K562 (cell line): Measurements from ENCODE around the gene MARCKSL1. TPM values are rescaled to one million over a fixed set of nuclear protein-coding genes. Genes with fewer than 3 reads are reported as not detected.
A peak's percentile ranks its signal among the peaks of the same experiment; 100 is the strongest.

ENCODE experiments used
- CBFA2T2 ChIP-seq: fragments of 450-650 bp; conservative IDR thresholded peaks from 2 replicates; pipeline ENCODE4 v1.6.1; 2017; ENCODE audit warnings: mild to moderate bottlenecking
- ESRRA ChIP-seq: fragments of 450-650 bp; IDR thresholded peaks from 2 replicates; pipeline ENCODE4 v1.6.1; 2014; ENCODE audit warnings: low read depth, mild to moderate bottlenecking, moderate library complexity, borderline replicate concordance
- HLTF ChIP-seq: fragments of 450-650 bp; IDR thresholded peaks from 2 replicates; pipeline ENCODE4 v1.6.1; 2016
- JUN ChIP-seq, 2 experiments: sonication (generic) in 1 of 2; formaldehyde crosslinking in 1 of 2; IDR thresholded peaks; 2 replicates each; pipeline versions ENCODE4 v1.6.1 to v1.8.0; 2012 to 2022; ENCODE audit warnings: borderline replicate concordance in 2 of 2, mild to moderate bottlenecking in 2 of 2, improper control_type of control experiment in 1 of 2, low read depth in 1 of 2, low read length in 1 of 2, missing genetic modification reagents in 1 of 2
- LCOR ChIP-seq: sonication (generic); formaldehyde crosslinking; IDR thresholded peaks from 2 replicates; pipeline ENCODE4 v1.8.0; 2022; ENCODE audit warnings: mild to moderate bottlenecking, missing genetic modification reagents
- NCOR1 ChIP-seq: fragments of 450-650 bp; IDR thresholded peaks from 2 replicates; pipeline ENCODE4 v1.6.1; 2016; ENCODE audit warnings: mild to moderate bottlenecking, moderate library complexity
- PCBP1 ChIP-seq: fragments of 200-400 bp; formaldehyde crosslinking; IDR thresholded peaks from 2 replicates; pipeline ENCODE4 v1.6.1; 2018; ENCODE audit warnings: mild to moderate bottlenecking, low read depth, low read length; ENCODE audit not compliant: poor library complexity, severe bottlenecking
- PML ChIP-seq: IDR thresholded peaks from 2 replicates; pipeline ENCODE4 v1.6.1; 2012; ENCODE audit warnings: low read length, inconsistent platforms
- POLR2B ChIP-seq: fragments of 450-650 bp; IDR thresholded peaks from 2 replicates; pipeline ENCODE4 v1.6.1; 2018; ENCODE audit warnings: low read depth; ENCODE audit not compliant: partially characterized antibody
- SUPT5H ChIP-seq: fragments of 450-650 bp; IDR thresholded peaks from 2 replicates; pipeline ENCODE4 v1.6.1; 2016
- YY1 ChIP-seq, 3 experiments: IDR thresholded peaks; 2 replicates each; pipeline ENCODE4 v1.6.1; 2011; ENCODE audit warnings: low read length in 2 of 3, mild to moderate bottlenecking in 2 of 3, moderate library complexity in 2 of 3, borderline replicate concordance in 1 of 3, control low read depth in 1 of 3, low read depth in 1 of 3; ENCODE audit not compliant: insufficient read depth in 3 of 3, insufficient replicate concordance in 2 of 3, control insufficient read depth in 1 of 3, insufficient read length in 1 of 3; ENCODE audit errors: extremely low read depth in 1 of 3
- ZNF217 ChIP-seq: sonication (generic); formaldehyde crosslinking; IDR thresholded peaks from 2 replicates; pipeline ENCODE4 v1.8.0; 2022; ENCODE audit warnings: mild to moderate bottlenecking, missing genetic modification reagents
- polyA plus RNA-seq, 8 experiments: library from polyadenylated mRNA; depleted of rRNA in 4 of 8; stranded (reverse) in 5 of 8; unstranded in 3 of 8; fragments of >200 nt; fragmentation: Nextera tagmentation in 2 of 8; fragmentation: Illumina TruSeq in 1 of 8; extraction: Ambion mirVana in 2 of 8; extraction: Trizol in 1 of 8; gene quantifications; 2 replicates each; pipeline versions ENCODE4 v1.2.1 to v1.2.3, GENCODE V29; 2011 to 2014; ENCODE audit warnings: inconsistent platforms in 1 of 8, missing spikeins in 1 of 8
- total RNA-seq, 7 experiments: library from RNA; depleted of rRNA in 6 of 7; stranded (reverse); fragments of >200 nt in 6 of 7; fragmentation: Illumina TruSeq in 2 of 7; extraction: Trizol in 2 of 7; gene quantifications; 2 replicates each; pipeline versions ENCODE4 v1.2.1 to v1.2.3, GENCODE V29; 2011 to 2021; ENCODE audit warnings: low replicate concordance in 1 of 7
- TF ChIP-seq, protein P1 (sequence below), 2 experiments: fragments of 150-350 bp in 1 of 2; IDR thresholded peaks; 2 replicates each; pipeline ENCODE4 v1.6.1; 2012 to 2016; ENCODE audit warnings: low read depth in 2 of 2, low read length in 2 of 2, mild to moderate bottlenecking in 1 of 2, moderate library complexity in 1 of 2
- TF ChIP-seq, protein P2 (sequence below): sonication (generic); formaldehyde crosslinking; IDR thresholded peaks from 2 replicates; pipeline ENCODE4 v1.8.0; 2022; ENCODE audit warnings: missing genetic modification reagents, mild to moderate bottlenecking, moderate library complexity, borderline replicate concordance
- TF ChIP-seq, protein P3 (sequence below): conservative IDR thresholded peaks from 2 replicates; pipeline ENCODE4 v1.6.1; 2011; ENCODE audit warnings: low read depth, mild to moderate bottlenecking, low read length; ENCODE audit not compliant: control insufficient read depth
- TF ChIP-seq, protein P4 (sequence below): sonication (generic); formaldehyde crosslinking; IDR thresholded peaks from 2 replicates; pipeline ENCODE4 v1.8.1; 2023; ENCODE audit warnings: mild to moderate bottlenecking, missing genetic modification reagents, moderate library complexity
- TF ChIP-seq, protein P5 (sequence below): sonication (generic); formaldehyde crosslinking; IDR thresholded peaks from 2 replicates; pipeline ENCODE4 v1.9.0; 2022; ENCODE audit warnings: mild to moderate bottlenecking, missing genetic modification reagents

Gene MARCKSL1
- total and polyA plus RNA-seq, 9 of the 15 experiments (the other 6 are each of a cell fraction or from before 2014, with no cell fraction given): 14.7 to 325 (median 155) TPM

DNA sequence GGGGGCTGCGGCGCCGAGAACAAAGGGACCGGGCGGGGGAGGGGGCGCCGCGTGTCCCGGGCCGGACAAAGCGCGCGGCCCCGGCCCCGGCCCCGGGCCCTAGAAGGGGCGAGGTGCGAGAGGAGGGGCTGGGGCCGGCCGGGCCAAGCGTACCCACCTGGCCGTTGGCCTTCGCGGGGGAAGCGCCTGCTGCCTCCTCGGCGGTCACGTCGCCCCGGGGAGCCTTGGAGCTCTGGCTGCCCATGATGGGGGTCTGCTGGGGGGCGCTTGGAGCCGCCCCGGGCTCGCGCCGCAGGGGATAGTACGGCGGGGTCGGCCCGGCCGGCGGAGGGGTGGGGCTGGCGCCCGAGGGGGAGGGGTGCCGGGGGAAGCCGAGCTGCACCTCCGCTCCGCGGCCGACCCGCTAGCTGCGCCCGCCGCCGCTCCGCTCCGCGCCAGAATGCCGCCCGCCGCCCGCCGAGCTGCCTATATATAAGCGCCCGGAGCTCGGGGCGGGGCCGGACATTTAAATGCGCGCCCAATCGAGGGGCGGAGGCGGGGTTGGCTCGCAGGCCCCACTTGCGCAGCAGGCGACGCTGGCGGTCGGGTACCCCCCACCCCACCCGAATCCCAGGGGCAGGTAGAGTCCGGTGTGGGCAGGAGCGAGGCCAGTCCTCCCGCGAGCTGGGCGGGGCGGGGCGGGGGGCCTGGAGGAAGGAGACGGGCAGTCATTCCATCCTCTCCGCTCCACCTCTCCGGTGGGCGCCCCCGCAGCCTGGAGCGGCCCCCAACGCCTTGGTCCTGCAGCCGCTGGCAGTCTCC is at the start of gene MARCKSL1 (continued):
- TF ChIP-seq, protein P1, sequence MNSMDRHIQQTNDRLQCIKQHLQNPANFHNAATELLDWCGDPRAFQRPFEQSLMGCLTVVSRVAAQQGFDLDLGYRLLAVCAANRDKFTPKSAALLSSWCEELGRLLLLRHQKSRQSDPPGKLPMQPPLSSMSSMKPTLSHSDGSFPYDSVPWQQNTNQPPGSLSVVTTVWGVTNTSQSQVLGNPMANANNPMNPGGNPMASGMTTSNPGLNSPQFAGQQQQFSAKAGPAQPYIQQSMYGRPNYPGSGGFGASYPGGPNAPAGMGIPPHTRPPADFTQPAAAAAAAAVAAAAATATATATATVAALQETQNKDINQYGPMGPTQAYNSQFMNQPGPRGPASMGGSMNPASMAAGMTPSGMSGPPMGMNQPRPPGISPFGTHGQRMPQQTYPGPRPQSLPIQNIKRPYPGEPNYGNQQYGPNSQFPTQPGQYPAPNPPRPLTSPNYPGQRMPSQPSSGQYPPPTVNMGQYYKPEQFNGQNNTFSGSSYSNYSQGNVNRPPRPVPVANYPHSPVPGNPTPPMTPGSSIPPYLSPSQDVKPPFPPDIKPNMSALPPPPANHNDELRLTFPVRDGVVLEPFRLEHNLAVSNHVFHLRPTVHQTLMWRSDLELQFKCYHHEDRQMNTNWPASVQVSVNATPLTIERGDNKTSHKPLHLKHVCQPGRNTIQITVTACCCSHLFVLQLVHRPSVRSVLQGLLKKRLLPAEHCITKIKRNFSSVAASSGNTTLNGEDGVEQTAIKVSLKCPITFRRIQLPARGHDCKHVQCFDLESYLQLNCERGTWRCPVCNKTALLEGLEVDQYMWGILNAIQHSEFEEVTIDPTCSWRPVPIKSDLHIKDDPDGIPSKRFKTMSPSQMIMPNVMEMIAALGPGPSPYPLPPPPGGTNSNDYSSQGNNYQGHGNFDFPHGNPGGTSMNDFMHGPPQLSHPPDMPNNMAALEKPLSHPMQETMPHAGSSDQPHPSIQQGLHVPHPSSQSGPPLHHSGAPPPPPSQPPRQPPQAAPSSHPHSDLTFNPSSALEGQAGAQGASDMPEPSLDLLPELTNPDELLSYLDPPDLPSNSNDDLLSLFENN (IDR thresholded peaks at IDR 0.05; ENCODE audit: low read depth in 2 of 2, low read length in 2 of 2): 0 out of 4 replicates have a peak, but pooled peaks of 1 of the 2 experiments have one; percentile 60
- TF ChIP-seq LCOR (CRISPR knock-in tag) (peak; percentile 82), ESRRA (no peak), POLR2B (peak; percentile 79), YY1 (IDR thresholded peaks at IDR 0.05; ENCODE audit: borderline replicate concordance in 1 of 3, control insufficient read depth in 1 of 3, extremely low read depth in 1 of 3, insufficient read depth in 3 of 3, insufficient read length in 1 of 3, insufficient replicate concordance in 2 of 3, low read depth in 1 of 3, low read length in 2 of 3) (peak in 2 of 3 experiments; percentile 68 to 75), JUN (IDR thresholded peaks at IDR 0.05; ENCODE audit: borderline replicate concordance, low read depth, low read length) (no peak), JUN (CRISPR knock-in tag; IDR thresholded peaks at IDR 0.05; ENCODE audit: borderline replicate concordance) (0 out of 2 replicates have a peak, but pooled peaks have one; percentile 44), HLTF (no peak), PML (peak; percentile 78), PCBP1 (peak; percentile 98), ZNF217 (CRISPR knock-in tag) (no peak), NCOR1 (no peak), SUPT5H (peak; percentile 77), CBFA2T2 (no peak)
- TF ChIP-seq, protein P2, sequence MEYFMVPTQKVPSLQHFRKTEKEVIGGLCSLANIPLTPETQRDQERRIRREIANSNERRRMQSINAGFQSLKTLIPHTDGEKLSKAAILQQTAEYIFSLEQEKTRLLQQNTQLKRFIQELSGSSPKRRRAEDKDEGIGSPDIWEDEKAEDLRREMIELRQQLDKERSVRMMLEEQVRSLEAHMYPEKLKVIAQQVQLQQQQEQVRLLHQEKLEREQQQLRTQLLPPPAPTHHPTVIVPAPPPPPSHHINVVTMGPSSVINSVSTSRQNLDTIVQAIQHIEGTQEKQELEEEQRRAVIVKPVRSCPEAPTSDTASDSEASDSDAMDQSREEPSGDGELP: peak; percentile 66
- TF ChIP-seq, protein P3, sequence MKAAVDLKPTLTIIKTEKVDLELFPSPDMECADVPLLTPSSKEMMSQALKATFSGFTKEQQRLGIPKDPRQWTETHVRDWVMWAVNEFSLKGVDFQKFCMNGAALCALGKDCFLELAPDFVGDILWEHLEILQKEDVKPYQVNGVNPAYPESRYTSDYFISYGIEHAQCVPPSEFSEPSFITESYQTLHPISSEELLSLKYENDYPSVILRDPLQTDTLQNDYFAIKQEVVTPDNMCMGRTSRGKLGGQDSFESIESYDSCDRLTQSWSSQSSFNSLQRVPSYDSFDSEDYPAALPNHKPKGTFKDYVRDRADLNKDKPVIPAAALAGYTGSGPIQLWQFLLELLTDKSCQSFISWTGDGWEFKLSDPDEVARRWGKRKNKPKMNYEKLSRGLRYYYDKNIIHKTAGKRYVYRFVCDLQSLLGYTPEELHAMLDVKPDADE: peak; percentile 90
- TF ChIP-seq, protein P4, sequence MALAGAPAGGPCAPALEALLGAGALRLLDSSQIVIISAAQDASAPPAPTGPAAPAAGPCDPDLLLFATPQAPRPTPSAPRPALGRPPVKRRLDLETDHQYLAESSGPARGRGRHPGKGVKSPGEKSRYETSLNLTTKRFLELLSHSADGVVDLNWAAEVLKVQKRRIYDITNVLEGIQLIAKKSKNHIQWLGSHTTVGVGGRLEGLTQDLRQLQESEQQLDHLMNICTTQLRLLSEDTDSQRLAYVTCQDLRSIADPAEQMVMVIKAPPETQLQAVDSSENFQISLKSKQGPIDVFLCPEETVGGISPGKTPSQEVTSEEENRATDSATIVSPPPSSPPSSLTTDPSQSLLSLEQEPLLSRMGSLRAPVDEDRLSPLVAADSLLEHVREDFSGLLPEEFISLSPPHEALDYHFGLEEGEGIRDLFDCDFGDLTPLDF (CRISPR knock-in tag): peak; percentile 84
- TF ChIP-seq, protein P5, sequence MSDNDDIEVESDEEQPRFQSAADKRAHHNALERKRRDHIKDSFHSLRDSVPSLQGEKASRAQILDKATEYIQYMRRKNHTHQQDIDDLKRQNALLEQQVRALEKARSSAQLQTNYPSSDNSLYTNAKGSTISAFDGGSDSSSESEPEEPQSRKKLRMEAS (CRISPR knock-in tag): peak; percentile 33
